SU-DHL-6 (cell line): ENCODE measurements around the gene PVALEF.

ENCODE experiments used
- H2AFZ ChIP-seq: fragments of 200-600 bp; sonication (generic); 2 replicates; pipeline ENCODE4 v1.6.1; 2014; ENCODE audit warnings: low read depth, mild to moderate bottlenecking, moderate library complexity, mixed read lengths, antibody characterized with exemption, low read length; ENCODE audit not compliant: severe bottlenecking
- H3F3A ChIP-seq: fragments of 200-600 bp; shearing (Covaris generic); 2 replicates; pipeline ENCODE4 v1.6.0; 2016; ENCODE audit warnings: antibody characterized with exemption, mild to moderate bottlenecking; ENCODE audit not compliant: insufficient read depth
- H3K27ac ChIP-seq: fragments of 200-600 bp; sonication (generic); 2 replicates; pipeline ENCODE4 v1.5.1; 2016; ENCODE audit warnings: low read depth, mild to moderate bottlenecking, low read length, moderate library complexity, mixed read lengths
- H3K27me3 ChIP-seq: fragments of 200-600 bp; sonication (generic), shearing (Covaris generic); 2 replicates; pipeline ENCODE4 v1.6.0; 2014; ENCODE audit warnings: mild to moderate bottlenecking, low read length
- H3K36me3 ChIP-seq: fragments of 200-600 bp; sonication (generic); 2 replicates; pipeline ENCODE4 v1.6.1; 2014; ENCODE audit warnings: mild to moderate bottlenecking, low read length, mixed read lengths
- H3K4me2 ChIP-seq: fragments of 300-600, 200-600 bp; shearing (Covaris generic), sonication (generic); 2 replicates; pipeline ENCODE4 v1.6.0; 2014; ENCODE audit warnings: low read length, low read depth, mild to moderate bottlenecking; ENCODE audit not compliant: poor library complexity, severe bottlenecking
- H3K4me3 ChIP-seq: fragments of 200-600 bp; sonication (generic); 2 replicates; pipeline ENCODE4 v1.5.1; 2014; ENCODE audit warnings: antibody characterized with exemption, low read length, mild to moderate bottlenecking, mixed read lengths; ENCODE audit not compliant: insufficient read depth, poor library complexity, severe bottlenecking
- H3K79me2 ChIP-seq: fragments of 200-600 bp; sonication (generic); 2 replicates; pipeline ENCODE4 v1.6.1; 2014; ENCODE audit warnings: mild to moderate bottlenecking, low read length, moderate library complexity; ENCODE audit not compliant: insufficient read depth
- H3K9ac ChIP-seq: fragments of 200-600 bp; sonication (generic); 2 replicates; pipeline ENCODE4 v1.7.0; 2014; ENCODE audit warnings: mild to moderate bottlenecking, low read length
- H3K9me2 ChIP-seq: fragments of 200-600 bp; sonication (generic); replicated peaks from 2 replicates; pipeline ENCODE4 v1.6.1; 2014; ENCODE audit warnings: low read length; ENCODE audit not compliant: insufficient read depth
- H3K9me3 ChIP-seq: fragments of 200-600 bp; sonication (generic); 2 replicates; pipeline ENCODE4 v1.6.1; 2014; ENCODE audit warnings: low read length, mixed read lengths; ENCODE audit not compliant: insufficient read depth
- H4K20me1 ChIP-seq: fragments of 200-600 bp; sonication (generic); 2 replicates; pipeline ENCODE4 v1.6.1; 2014; ENCODE audit warnings: low read depth, mild to moderate bottlenecking, antibody characterized with exemption, low read length, moderate library complexity, mixed read lengths
- EZH2phosphoT487 ChIP-seq: fragments of 200-600 bp; sonication (generic), shearing (Covaris generic); conservative IDR thresholded peaks from 2 replicates; pipeline ENCODE4 v1.6.1; 2018; ENCODE audit warnings: mild to moderate bottlenecking, antibody characterized with exemption, low read length, moderate library complexity, mixed read lengths
- TF ChIP-seq, protein P1 (sequence below): fragments of 200-600 bp; sonication (generic); IDR thresholded peaks from one replicate; pipeline ENCODE4 v1.5.1; 2017; ENCODE audit warnings: antibody characterized with exemption, mild to moderate bottlenecking, low read length, moderate library complexity; ENCODE audit not compliant: insufficient read depth, poor library complexity, severe bottlenecking

Gene PVALEF

DNA sequence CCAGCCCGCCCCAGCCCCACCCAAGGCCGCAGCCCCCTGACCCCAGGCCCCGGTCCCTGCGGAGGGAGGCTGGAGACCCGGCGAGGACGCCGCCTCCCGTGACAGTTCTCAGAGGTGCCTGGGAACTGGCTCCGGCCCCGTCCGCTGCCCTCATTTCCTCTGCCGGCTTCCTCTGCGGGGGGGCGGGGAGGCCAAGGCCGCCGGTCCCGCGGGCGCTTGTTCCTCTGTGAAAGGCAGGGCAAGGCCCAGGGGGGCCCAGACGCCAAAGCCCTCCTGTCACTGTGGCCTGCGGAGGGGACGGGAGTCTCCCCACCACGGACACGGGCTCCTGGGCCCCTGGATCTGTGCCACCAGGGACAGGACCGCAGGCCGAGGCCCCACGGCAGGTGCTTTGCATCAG lies 5.0 kb upstream of the PVALEF start:
- no peak overlapping the region for H3K9ac ChIP-seq
- no peaks in the 10 kb centered on the region for H3K36me3 ChIP-seq
- no peaks in the 10 kb centered on the region for H3F3A ChIP-seq
- TF ChIP-seq EZH2phosphoT487, result no peak
- TF ChIP-seq, protein P1, sequence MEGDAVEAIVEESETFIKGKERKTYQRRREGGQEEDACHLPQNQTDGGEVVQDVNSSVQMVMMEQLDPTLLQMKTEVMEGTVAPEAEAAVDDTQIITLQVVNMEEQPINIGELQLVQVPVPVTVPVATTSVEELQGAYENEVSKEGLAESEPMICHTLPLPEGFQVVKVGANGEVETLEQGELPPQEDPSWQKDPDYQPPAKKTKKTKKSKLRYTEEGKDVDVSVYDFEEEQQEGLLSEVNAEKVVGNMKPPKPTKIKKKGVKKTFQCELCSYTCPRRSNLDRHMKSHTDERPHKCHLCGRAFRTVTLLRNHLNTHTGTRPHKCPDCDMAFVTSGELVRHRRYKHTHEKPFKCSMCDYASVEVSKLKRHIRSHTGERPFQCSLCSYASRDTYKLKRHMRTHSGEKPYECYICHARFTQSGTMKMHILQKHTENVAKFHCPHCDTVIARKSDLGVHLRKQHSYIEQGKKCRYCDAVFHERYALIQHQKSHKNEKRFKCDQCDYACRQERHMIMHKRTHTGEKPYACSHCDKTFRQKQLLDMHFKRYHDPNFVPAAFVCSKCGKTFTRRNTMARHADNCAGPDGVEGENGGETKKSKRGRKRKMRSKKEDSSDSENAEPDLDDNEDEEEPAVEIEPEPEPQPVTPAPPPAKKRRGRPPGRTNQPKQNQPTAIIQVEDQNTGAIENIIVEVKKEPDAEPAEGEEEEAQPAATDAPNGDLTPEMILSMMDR, result no peak
- no peak overlapping the region for H3K27ac ChIP-seq
- H4K20me1 ChIP-seq, result no peaks in the 10 kb centered on the region
- H3K27me3 ChIP-seq, result no peaks in the 10 kb centered on the region
- H3K79me2 ChIP-seq, result no peaks in the 10 kb centered on the region
- H2AFZ ChIP-seq, result no peak overlapping the region
- no peaks in the 10 kb centered on the region for H3K9me2 ChIP-seq
- H3K4me2 ChIP-seq, result no peak overlapping the region
- H3K9me3 ChIP-seq, result no peaks in the 10 kb centered on the region
- H3K4me3 ChIP-seq, result no peak overlapping the region

DNA sequence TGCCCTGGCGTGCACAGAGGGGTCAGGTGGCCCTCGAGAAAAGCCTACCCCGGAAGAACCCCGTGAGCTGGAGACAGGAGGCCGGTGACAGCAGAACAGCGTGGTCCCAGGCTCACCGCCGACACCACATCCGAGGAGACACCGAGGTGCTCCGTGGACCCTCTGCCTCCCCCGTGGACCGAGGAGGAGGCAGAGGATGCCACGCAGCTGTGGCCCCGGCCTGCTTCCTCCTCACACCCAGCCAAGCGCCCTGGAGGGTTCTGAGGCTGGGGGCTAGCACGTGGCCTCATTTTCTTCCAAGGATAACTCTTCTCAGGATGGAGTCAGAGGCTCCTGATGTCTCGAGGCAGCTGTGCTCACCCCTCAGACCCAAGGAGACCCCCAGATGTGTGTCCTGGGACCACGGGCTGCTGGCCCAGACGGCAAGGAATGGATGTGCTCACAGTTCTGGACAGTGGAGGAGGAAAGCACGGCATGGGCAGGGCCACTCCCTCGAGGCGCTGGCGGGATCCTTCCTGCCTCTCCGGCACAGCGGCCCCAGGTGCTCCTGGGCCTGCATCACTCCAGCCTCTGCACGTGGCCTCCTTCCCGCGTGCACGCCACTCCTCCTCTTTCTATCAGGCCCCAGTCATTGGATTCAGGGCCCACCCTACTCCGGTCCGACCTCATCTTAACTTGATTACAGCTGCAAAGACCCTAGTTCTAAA lies 4.4 kb upstream of the PVALEF start:
- Histone ChIP-seq H2AFZ (no peak overlapping the region), H3K9ac (no peak overlapping the region), H3K79me2 (no peaks in the 10 kb centered on the region), H3K9me2 (no peaks in the 10 kb centered on the region), H3K4me2 (no peak overlapping the region), H3K4me3 (no peak overlapping the region), H3K9me3 (no peaks in the 10 kb centered on the region), H3K36me3 (no peaks in the 10 kb centered on the region), H3F3A (no peaks in the 10 kb centered on the region), H3K27me3 (no peaks in the 10 kb centered on the region), H4K20me1 (no peaks in the 10 kb centered on the region), H3K27ac (no peak overlapping the region)
- TF ChIP-seq EZH2phosphoT487, result no peak

DNA sequence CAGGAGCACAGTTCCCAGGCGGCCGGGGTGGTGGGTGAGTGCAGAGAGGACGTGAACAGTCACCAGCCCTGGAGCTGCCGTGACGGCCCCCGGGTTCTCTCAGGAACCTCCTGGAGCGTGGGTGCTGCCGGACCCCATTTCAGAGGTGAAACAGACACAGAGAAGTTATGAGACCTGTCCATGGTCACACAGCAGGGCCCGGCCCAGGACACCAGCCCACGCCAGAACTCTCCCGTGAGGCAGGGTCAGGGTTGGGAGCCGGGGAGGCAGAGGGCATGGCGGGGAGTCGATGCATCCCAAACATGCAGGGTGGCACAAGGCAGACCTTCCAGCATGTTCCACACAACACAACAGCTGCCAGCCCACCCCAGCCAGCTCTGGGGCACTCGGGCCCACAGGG lies 3.8 kb upstream of the PVALEF start:
- no peaks in the 10 kb centered on the region for H4K20me1 ChIP-seq
- H3K4me2 ChIP-seq, result no peak overlapping the region
- no peak overlapping the region for H3K4me3 ChIP-seq
- no peaks in the 10 kb centered on the region for H3K9me3 ChIP-seq
- H3K79me2 ChIP-seq, result no peaks in the 10 kb centered on the region
- no peaks in the 10 kb centered on the region for H3K27me3 ChIP-seq
- no peak overlapping the region for H3K27ac ChIP-seq
- no peak for TF ChIP-seq EZH2phosphoT487
- TF ChIP-seq, protein P1, result no peak
- H3K9ac ChIP-seq, result no peak overlapping the region
- no peak overlapping the region for H2AFZ ChIP-seq
- no peaks in the 10 kb centered on the region for H3K36me3 ChIP-seq
- no peaks in the 10 kb centered on the region for H3F3A ChIP-seq
- no peaks in the 10 kb centered on the region for H3K9me2 ChIP-seq

DNA sequence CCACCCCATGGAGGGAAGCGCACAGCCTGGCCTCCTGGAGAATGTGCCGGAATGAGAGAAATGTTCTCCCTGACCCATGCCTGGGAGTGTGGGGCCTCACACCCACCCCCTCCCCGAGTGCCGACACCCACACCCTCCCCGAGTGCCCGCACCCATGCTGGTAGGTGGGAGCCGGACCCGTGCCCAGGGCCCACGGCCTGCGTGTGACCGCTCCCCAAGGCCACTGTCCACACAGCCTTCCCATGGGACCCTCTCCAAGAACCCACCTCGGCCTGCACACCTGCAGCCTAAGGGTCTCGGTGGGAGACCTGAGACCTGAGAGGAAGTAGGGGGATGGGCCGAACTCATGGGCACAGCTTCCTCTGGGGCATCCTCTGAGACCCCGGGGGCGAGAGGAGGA lies 3.3 kb upstream of the PVALEF start:
- Histone ChIP-seq H3K4me2 (no peak overlapping the region), H2AFZ (no peak overlapping the region), H3K9me3 (no peaks in the 10 kb centered on the region), H3F3A (no peaks in the 10 kb centered on the region), H3K27me3 (no peaks in the 10 kb centered on the region), H3K27ac (no peak overlapping the region), H3K79me2 (no peaks in the 10 kb centered on the region), H3K36me3 (no peaks in the 10 kb centered on the region), H3K9ac (no peak overlapping the region), H3K9me2 (no peaks in the 10 kb centered on the region), H3K4me3 (no peak overlapping the region), H4K20me1 (no peaks in the 10 kb centered on the region)
- no peak for TF ChIP-seq EZH2phosphoT487
- TF ChIP-seq, protein P1, result no peak
